IMR-90 (cell line): ENCODE data around the gene BCL2. TPM values are rescaled to one million over a fixed set of nuclear protein-coding genes. Genes with fewer than 3 reads are reported as not detected.

Experiments
- ATAC-seq: fragments of 200-7000 bp; cut with Tn5 transposase; 2 replicates; pipeline ENCODE4 v1.9.1; 2020; ENCODE audit warnings: low read depth, mild to moderate bottlenecking, moderate library complexity
- BruUV-seq: library from RNA; stranded (reverse); fragments of 400-500 nt; replicated peaks from 2 replicates; lab custom pipeline; 2021; lab: Mats Ljungman, UMichigan
- CTCF ChIA-PET: fragments of 300-600 bp; formaldehyde crosslinking; extraction: SDS; loops from one replicate; lab custom pipeline; 2021; ENCODE audit warnings: antibody characterized with exemption; lab: Yijun Ruan, JAX
- POLR2A ChIA-PET: fragments of 300-600 bp; sonication (Branson Sonifier 250); formaldehyde crosslinking; loops from one replicate; lab custom pipeline; 2022; ENCODE audit warnings: antibody characterized with exemption; ENCODE audit not compliant: unreplicated experiment; lab: Charles Lee
- DNase-seq: peaks from one replicate; pipeline ENCODE4 v3.0.0; 2013
- H2AFZ ChIP-seq: replicated peaks from 2 replicates; pipeline ENCODE3; 2013; ENCODE audit warnings: low read length, mild to moderate bottlenecking; ENCODE audit not compliant: poor library complexity
- H2AK5ac ChIP-seq: 2 replicates; pipeline ENCODE4 v1.6.1; 2013; ENCODE audit warnings: low read depth, low read length, inconsistent platforms
- H2AK9ac ChIP-seq: replicated peaks from 2 replicates; pipeline ENCODE3; 2013; ENCODE audit warnings: mild to moderate bottlenecking, low read depth, low read length, moderate library complexity; ENCODE audit not compliant: poor library complexity
- H2BK120ac ChIP-seq: 2 replicates; pipeline ENCODE4 v1.6.1; 2013; ENCODE audit warnings: low read depth, low read length, inconsistent platforms
- H2BK15ac ChIP-seq: 3 replicates; pipeline ENCODE4 v1.6.1; 2013; ENCODE audit warnings: low read depth, low read length, inconsistent platforms
- H2BK20ac ChIP-seq: 2 replicates; pipeline ENCODE4 v1.6.1; 2013; ENCODE audit warnings: low read depth, mild to moderate bottlenecking, inconsistent platforms, low read length, moderate library complexity
- H2BK5ac ChIP-seq: 2 replicates; pipeline ENCODE4 v1.6.1; 2013; ENCODE audit warnings: mild to moderate bottlenecking, low read depth, low read length, inconsistent platforms; ENCODE audit not compliant: poor library complexity, severe bottlenecking
- H3K14ac ChIP-seq: replicated peaks from 2 replicates; pipeline ENCODE4 v1.6.1; 2013; ENCODE audit warnings: low read depth, low read length, inconsistent platforms
- H3K18ac ChIP-seq: 2 replicates; pipeline ENCODE4 v1.6.1; 2013; ENCODE audit warnings: low read depth, low read length, control low read depth
- H3K23ac ChIP-seq: 2 replicates; pipeline ENCODE4 v1.6.1; 2013; ENCODE audit warnings: low read depth, low read length, inconsistent platforms
- H3K27ac ChIP-seq: 2 replicates; pipeline ENCODE4 v1.5.1; 2013; ENCODE audit warnings: mild to moderate bottlenecking, control low read depth, low read length; ENCODE audit not compliant: insufficient read depth
- H3K27me3 ChIP-seq: 2 replicates; pipeline ENCODE4 v1.6.1; 2013; ENCODE audit warnings: low read length; ENCODE audit not compliant: control insufficient read depth, insufficient read depth
- H3K36me3 ChIP-seq: 2 replicates; pipeline ENCODE4 v1.6.1; 2013; ENCODE audit warnings: low read length, mixed read lengths; ENCODE audit not compliant: control insufficient read depth, insufficient read depth
- H3K4ac ChIP-seq: 2 replicates; pipeline ENCODE4 v1.6.1; 2013; ENCODE audit warnings: low read depth, low read length, inconsistent platforms
- H3K4me1 ChIP-seq: 2 replicates; pipeline ENCODE4 v1.6.1; 2013; ENCODE audit warnings: low read length, mixed read lengths; ENCODE audit not compliant: control insufficient read depth, insufficient read depth
- H3K4me2 ChIP-seq: 2 replicates; pipeline ENCODE4 v1.6.1; 2013; ENCODE audit warnings: low read depth, mild to moderate bottlenecking, control low read depth, low read length, moderate library complexity
- H3K4me3 ChIP-seq: 2 replicates; pipeline ENCODE4 v1.5.1; 2013; ENCODE audit warnings: low read depth, mild to moderate bottlenecking, control low read depth, low read length, moderate library complexity; ENCODE audit not compliant: insufficient read depth
- H3K56ac ChIP-seq: 2 replicates; pipeline ENCODE4 v1.6.1; 2013; ENCODE audit warnings: low read length, inconsistent platforms; ENCODE audit not compliant: insufficient read depth; ENCODE audit errors: extremely low read depth
- H3K79me1 ChIP-seq, 2 experiments: 2 replicates each; pipeline ENCODE4 v1.6.1; 2013; ENCODE audit warnings: low read length in 2 of 2, inconsistent platforms in 1 of 2, low read depth in 1 of 2
- H3K9ac ChIP-seq: 2 replicates; pipeline ENCODE4 v1.6.1; 2013; ENCODE audit warnings: low read depth, low read length, control low read depth
- H3K9me1 ChIP-seq: 2 replicates; pipeline ENCODE4 v1.6.1; 2013; ENCODE audit warnings: low read length, inconsistent platforms; ENCODE audit not compliant: insufficient read depth
- H3K9me3 ChIP-seq: 2 replicates; pipeline ENCODE4 v1.6.1; 2013; ENCODE audit warnings: low read length; ENCODE audit not compliant: control insufficient read depth, insufficient read depth
- H4K20me1 ChIP-seq: 2 replicates; pipeline ENCODE4 v1.6.1; 2013; ENCODE audit warnings: low read length, inconsistent platforms; ENCODE audit not compliant: insufficient read depth
- H4K5ac ChIP-seq: 2 replicates; pipeline ENCODE4 v1.6.1; 2013; ENCODE audit warnings: mild to moderate bottlenecking, low read depth, low read length, control low read depth
- H4K8ac ChIP-seq, 2 experiments: 2 replicates each; pipeline ENCODE4 v1.6.1; 2013; ENCODE audit warnings: low read depth in 2 of 2, low read length in 2 of 2, control low read depth in 1 of 2, inconsistent platforms in 1 of 2
- H4K91ac ChIP-seq: 2 replicates; pipeline ENCODE4 v1.6.1; 2013; ENCODE audit warnings: low read depth, low read length, inconsistent platforms; ENCODE audit not compliant: insufficient read depth
- CHD1 ChIP-seq: IDR thresholded peaks from 2 replicates; pipeline ENCODE4 v1.6.1; 2012; ENCODE audit warnings: low read depth, low read length, improper control_type of control experiment
- CTCF ChIP-seq: conservative IDR thresholded peaks from 2 replicates; pipeline ENCODE4 v1.5.1; 2012; ENCODE audit warnings: mild to moderate bottlenecking, low read depth, low read length, improper control_type of control experiment
- MAFK ChIP-seq: IDR thresholded peaks from 2 replicates; pipeline ENCODE4 v1.6.1; 2012; ENCODE audit warnings: low read depth, low read length, improper control_type of control experiment
- MXI1 ChIP-seq: IDR thresholded peaks from 2 replicates; pipeline ENCODE4 v1.6.1; 2012; ENCODE audit warnings: low read depth, mild to moderate bottlenecking, low read length, moderate library complexity, borderline replicate concordance
- NFE2L2 ChIP-seq: fragments of 150-350 bp; IDR thresholded peaks from 2 replicates; pipeline ENCODE4 v1.6.1; 2016; ENCODE audit warnings: low read depth, mild to moderate bottlenecking, low read length
- POLR2A ChIP-seq: IDR thresholded peaks from 2 replicates; pipeline ENCODE4 v1.6.1; 2012; ENCODE audit warnings: mild to moderate bottlenecking, low read depth, low read length
- RAD21 ChIP-seq: IDR thresholded peaks from 2 replicates; pipeline ENCODE4 v1.6.1; 2012; ENCODE audit warnings: low read length, improper control_type of control experiment
- RCOR1 ChIP-seq: IDR thresholded peaks from 2 replicates; pipeline ENCODE4 v1.6.1; 2012; ENCODE audit warnings: mild to moderate bottlenecking, low read length, improper control_type of control experiment; ENCODE audit not compliant: insufficient replicate concordance
- SMC3 ChIP-seq: fragments of 150-350 bp; IDR thresholded peaks from 2 replicates; pipeline ENCODE4 v1.6.1; 2016; ENCODE audit warnings: low read depth, mild to moderate bottlenecking, antibody characterized with exemption, low read length, moderate library complexity
- WGBS, 2 experiments: methylation state at CpG; one replicate each; pipeline versions ENCODE4 v1.1.5 to v1.1.7; 2013; ENCODE audit warnings: missing lambda C conversion rate in 2 of 2; ENCODE audit not compliant: insufficient read length in 1 of 2; ENCODE audit errors: extremely low coverage in 2 of 2; 5-methylcytosine and 5-hydroxymethylcytosine counted together
- dilution Hi-C: fragments of 300-500 bp; cut with HindIII; formaldehyde crosslinking; loops from one replicate; pipeline ENCODE4 v1.14.3; 2018; ENCODE audit warnings: low sequenced_read_pairs; ENCODE audit not compliant: unreplicated experiment
- in situ Hi-C: fragments of 300-500 bp; cut with MboI; formaldehyde crosslinking; loops from 3 replicates; pipeline ENCODE4 v1.14.3; 2019; ENCODE audit warnings: low sequenced_read_pairs, inconsistent platforms, mixed read lengths
- intact Hi-C: fragments of 100-400 bp; cut with micrococcal nuclease; formaldehyde crosslinking; loops from 2 replicates; pipeline ENCODE4 v1.10.0; 2022
- polyA plus RNA-seq, 3 experiments: library from polyadenylated mRNA; depleted of rRNA; stranded (reverse); fragments of >200 nt; gene quantifications; 2 replicates each; pipeline ENCODE4 v1.2.3, GENCODE V29; 2012; ENCODE audit warnings: low replicate concordance in 1 of 3
- total RNA-seq: library from RNA; depleted of rRNA; stranded (reverse); fragments of >200 nt; gene quantifications from 2 replicates; pipeline ENCODE4 v1.2.3, GENCODE V29; 2012
- TF ChIP-seq, protein P1 (sequence below): fragments of 150-350 bp; IDR thresholded peaks from 2 replicates; pipeline ENCODE4 v1.6.1; 2016; ENCODE audit warnings: low read depth, mild to moderate bottlenecking, low read length, moderate library complexity, borderline replicate concordance

BCL2 gene
- total and polyA plus RNA-seq, 2 of the 4 experiments (the other 2 are of a cell fraction): 0.24 to 0.54 TPM

DNA sequence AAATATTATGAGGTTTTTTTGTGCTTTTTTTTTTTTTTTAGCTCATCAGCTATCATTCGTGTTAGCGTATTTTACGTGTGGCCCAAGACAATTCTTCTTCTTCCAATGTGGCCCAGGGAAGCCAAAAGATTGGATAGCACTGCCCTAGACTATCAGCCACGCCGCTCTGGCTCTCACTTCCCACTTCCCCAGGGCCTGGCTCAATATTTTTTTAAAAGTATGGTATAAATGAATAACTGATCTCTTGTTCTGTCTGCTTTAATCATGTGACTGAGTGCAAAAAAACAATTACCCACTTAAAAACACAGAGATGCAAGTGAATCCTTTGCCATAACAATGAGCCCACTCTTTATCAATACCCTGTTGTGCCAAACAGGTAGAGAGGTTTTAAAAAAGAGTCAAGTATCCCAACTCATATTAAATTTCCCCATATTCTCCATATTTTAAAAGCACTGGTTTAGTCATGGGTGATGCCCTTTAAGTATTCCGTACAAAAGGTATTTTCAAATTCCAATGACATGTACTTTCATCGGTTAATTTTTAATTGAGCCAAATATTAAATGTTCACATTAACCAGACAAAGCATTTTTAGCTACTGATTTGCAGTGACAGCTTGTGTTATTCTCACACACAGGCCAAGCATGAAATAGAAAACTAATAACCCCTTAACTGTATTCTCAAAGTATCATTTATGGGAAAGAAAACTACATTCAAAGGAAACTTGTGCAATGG lies 12.6 kb downstream of the BCL2 start:
- no peak for TF ChIP-seq SMC3
- no peak for TF ChIP-seq CTCF
- TF ChIP-seq POLR2A: no peak
- TF ChIP-seq RAD21: no peak
- no peak for TF ChIP-seq NFE2L2
- no peak for TF ChIP-seq MAFK
- no peak for TF ChIP-seq RCOR1
- no peak for TF ChIP-seq CHD1
- TF ChIP-seq MXI1: no peak
- TF ChIP-seq, protein P1, sequence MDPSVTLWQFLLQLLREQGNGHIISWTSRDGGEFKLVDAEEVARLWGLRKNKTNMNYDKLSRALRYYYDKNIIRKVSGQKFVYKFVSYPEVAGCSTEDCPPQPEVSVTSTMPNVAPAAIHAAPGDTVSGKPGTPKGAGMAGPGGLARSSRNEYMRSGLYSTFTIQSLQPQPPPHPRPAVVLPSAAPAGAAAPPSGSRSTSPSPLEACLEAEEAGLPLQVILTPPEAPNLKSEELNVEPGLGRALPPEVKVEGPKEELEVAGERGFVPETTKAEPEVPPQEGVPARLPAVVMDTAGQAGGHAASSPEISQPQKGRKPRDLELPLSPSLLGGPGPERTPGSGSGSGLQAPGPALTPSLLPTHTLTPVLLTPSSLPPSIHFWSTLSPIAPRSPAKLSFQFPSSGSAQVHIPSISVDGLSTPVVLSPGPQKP: no peak
- no peak overlapping the region for H3K27ac ChIP-seq
- H3K9ac ChIP-seq: no peak overlapping the region
- no peaks in the 10 kb centered on the region for H3K9me3 ChIP-seq
- no peak overlapping the region for H3K4me2 ChIP-seq
- in situ Hi-C loops: no loop called here
- H2AK5ac ChIP-seq: no peak overlapping the region
- POLR2A ChIA-PET: no interaction called here
- no peak overlapping the region for H2AFZ ChIP-seq
- no peak overlapping the region for H4K8ac ChIP-seq
- H3K4me3 ChIP-seq: no peak overlapping the region
- no peak overlapping the region for H3K23ac ChIP-seq
- no peaks in the 10 kb centered on the region for H3K36me3 ChIP-seq
- CTCF ChIA-PET: no interaction called here
- H3K14ac ChIP-seq: no peak overlapping the region
- DNase-seq (no peak), ATAC-seq (no peak)
- no peak overlapping the region for H2BK15ac ChIP-seq
- no peak overlapping the region for H2BK120ac ChIP-seq
- H2BK20ac ChIP-seq: no peak overlapping the region
- H4K20me1 ChIP-seq: no peaks in the 10 kb centered on the region
- no peaks in the 10 kb centered on the region for H3K4me1 ChIP-seq
- no peak overlapping the region for H2BK5ac ChIP-seq
- no peak overlapping the region for H3K56ac ChIP-seq
- WGBS, 2 experiments: no CpG with 5 or more reads among the region's 7 CpGs
- H3K27me3 ChIP-seq: peaks cover 4% of the 10 kb centered on the region
- no peaks in the 10 kb centered on the region for H3K9me1 ChIP-seq
- no peak overlapping the region for H2AK9ac ChIP-seq
- H3K18ac ChIP-seq: no peak overlapping the region
- no TSS peak for BruUV-seq
- H4K5ac ChIP-seq: no peak overlapping the region
- no peak overlapping the region for H4K91ac ChIP-seq
- dilution Hi-C loops: no loop called here
- no peaks in the 10 kb centered on the region for H3K79me1 ChIP-seq
- intact Hi-C loops: no loop called here
- H3K4ac ChIP-seq: no peak overlapping the region
